K562 (cell line): ENCODE measurements around the gene CCT3. TPM values are rescaled to one million over a fixed set of nuclear protein-coding genes. Genes with fewer than 3 reads are reported as not detected.
A peak's percentile ranks its signal among the peaks of the same experiment; 100 is the strongest.
"Not testable (repeated sequence)": the region's sequence is repeated elsewhere in the genome, so short reads cannot be mapped to it uniquely, and the experiment has no call there.

Experiments used
- ATAC-seq: fragments of 200-7000 bp; cut with Tn5 transposase; 3 replicates; pipeline ENCODE4 v1.9.1; 2020; ENCODE audit warnings: moderate library complexity
- BruUV-seq: library from RNA; stranded (reverse); fragments of 400-500 nt; replicated peaks from 2 replicates; lab custom pipeline; 2021; lab: Mats Ljungman, UMichigan
- CTCF ChIA-PET: fragments of 300-600 bp; formaldehyde crosslinking; extraction: SDS; loops from one replicate; lab custom pipeline; 2021; ENCODE audit warnings: low intra/inter-chr PET ratio; lab: Yijun Ruan, JAX
- POLR2A ChIA-PET: fragments of 300-600, 350-650 bp; sonication (Branson Sonifier 250); formaldehyde crosslinking; extraction: SDS; loops from one replicate; lab custom pipeline; 2021; ENCODE audit warnings: antibody characterized with exemption, inconsistent platforms; lab: Yijun Ruan, JAX
- DNase-seq, 4 experiments: peaks; one replicate each; pipeline versions ENCODE4 v3.0.0 to v3.0.0-alpha.2; 2011 to 2018; ENCODE audit warnings: low spot score in 3 of 4, mixed read lengths in 3 of 4; ENCODE audit errors: extremely low read depth in 1 of 4
- FAIRE-seq: peaks from 2 replicates; lab custom pipeline; 2011; peaks lifted over from hg19 to GRCh38; lab: Jason Lieb, UNC
- H2AFZ ChIP-seq: 2 replicates; pipeline ENCODE4 v1.6.0; 2011; ENCODE audit warnings: low read depth, low read length, control low read depth, inconsistent platforms
- H3K27ac ChIP-seq: fragments of 200-600 bp; 3 replicates; pipeline ENCODE4 v1.8.0; 2011; ENCODE audit warnings: low read depth, mild to moderate bottlenecking, control low read depth, inconsistent platforms, low read length, moderate library complexity, mixed read lengths; ENCODE audit errors: extremely low read depth
- H3K27me3 ChIP-seq, 2 experiments: fragments of 300-600 bp in 1 of 2; 2 replicates in 1 of 2; 3 replicates in 1 of 2; pipeline versions ENCODE4 v1.6.0 to v1.8.0; 2011; ENCODE audit warnings: inconsistent platforms in 2 of 2, low read length in 2 of 2, mild to moderate bottlenecking in 1 of 2, mixed read lengths in 1 of 2, moderate library complexity in 1 of 2; ENCODE audit not compliant: control insufficient read depth in 2 of 2, insufficient read depth in 2 of 2
- H3K36me3 ChIP-seq: fragments of 300-600 bp; 3 replicates; pipeline ENCODE4 v1.8.0; 2011; ENCODE audit warnings: mild to moderate bottlenecking, low read length, inconsistent platforms; ENCODE audit not compliant: control insufficient read depth, insufficient read depth
- H3K4me1 ChIP-seq, 2 experiments: fragments of 200-600 bp in 1 of 2; replicated peaks in 1 of 2; 2 replicates in 1 of 2; 3 replicates in 1 of 2; pipeline versions ENCODE4 v1.5.1 to v1.8.0; 2011; ENCODE audit warnings: inconsistent platforms in 2 of 2, low read length in 2 of 2, mild to moderate bottlenecking in 1 of 2, mixed read lengths in 1 of 2, moderate library complexity in 1 of 2; ENCODE audit not compliant: control insufficient read depth in 2 of 2, insufficient read depth in 2 of 2
- H3K4me2 ChIP-seq: 2 replicates; pipeline ENCODE4 v1.6.1; 2011; ENCODE audit warnings: low read length, control low read depth, inconsistent platforms, mixed read lengths; ENCODE audit not compliant: insufficient read depth
- H3K4me3 ChIP-seq: fragments of 200-600 bp; sonication (generic), shearing (Covaris generic); 2 replicates; pipeline ENCODE4 v1.5.1; 2016; ENCODE audit warnings: control low read depth, inconsistent platforms
- H3K79me2 ChIP-seq: fragments of 200-600 bp; 3 replicates; pipeline ENCODE4 v1.8.0; 2011; ENCODE audit warnings: low read length, inconsistent platforms; ENCODE audit not compliant: control insufficient read depth, insufficient read depth
- H3K9ac ChIP-seq, 2 experiments: 2 replicates each; pipeline versions ENCODE4 v1.6.0 to v1.6.1; 2011; ENCODE audit warnings: low read depth in 2 of 2, low read length in 2 of 2, control low read depth in 1 of 2, inconsistent platforms in 1 of 2, mild to moderate bottlenecking in 1 of 2, mixed read lengths in 1 of 2; ENCODE audit not compliant: insufficient read depth in 1 of 2
- H3K9me1 ChIP-seq: one replicate; pipeline ENCODE4 v1.6.0; 2011; ENCODE audit warnings: inconsistent platforms, mild to moderate bottlenecking, low read length, moderate library complexity; ENCODE audit not compliant: control insufficient read depth, insufficient read depth
- H3K9me3 ChIP-seq: replicated peaks from 2 replicates; pipeline ENCODE4 v1.5.1; 2011; ENCODE audit warnings: low read depth, low read length, inconsistent platforms; ENCODE audit not compliant: control insufficient read depth, insufficient read depth
- H4K20me1 ChIP-seq: replicated peaks from 2 replicates; pipeline ENCODE4 v1.6.1; 2011; ENCODE audit warnings: low read length, inconsistent platforms, mixed read lengths; ENCODE audit not compliant: control insufficient read depth, insufficient read depth
- BACH1 ChIP-seq: fragments of 200-800 bp; sonication (Bioruptor generic); IDR thresholded peaks from 2 replicates; pipeline ENCODE4 v1.6.1; 2016; ENCODE audit warnings: missing genetic modification characterization, missing compliant biosample characterization
- KDM2B ChIP-seq: fragments of 250-450 bp; sonication (Bioruptor Pico); IDR thresholded peaks from 2 replicates; pipeline ENCODE4 v1.8.0; 2021; ENCODE audit warnings: mild to moderate bottlenecking, moderate library complexity
- SMARCB1 ChIP-seq: IDR thresholded peaks from 2 replicates; pipeline ENCODE4 v1.6.1; 2011; ENCODE audit warnings: improper control_type of control experiment, low read depth; ENCODE audit not compliant: insufficient read length
- WGBS: fragments of 100-300 bp; shearing (Covaris generic); methylation state at CpG from one replicate; pipeline ENCODE4 v1.1.6; 2016; ENCODE audit warnings: low coverage, mixed read lengths; ENCODE audit not compliant: insufficient coverage; ENCODE audit errors: missing lambda C conversion rate; 5-methylcytosine and 5-hydroxymethylcytosine counted together
- in situ Hi-C: fragments of 300-500 bp; cut with MboI; formaldehyde crosslinking; loops from 4 replicates; pipeline ENCODE4 v1.15.0; 2018; ENCODE audit warnings: inconsistent platforms, mixed read lengths
- intact Hi-C: fragments of 100-400 bp; cut with micrococcal nuclease; formaldehyde crosslinking; loops from 2 replicates; pipeline ENCODE4 v1.14.2; 2022
- polyA plus RNA-seq, 8 experiments: library from polyadenylated mRNA; depleted of rRNA in 4 of 8; stranded (reverse) in 5 of 8; unstranded in 3 of 8; fragments of >200 nt; fragmentation: Nextera tagmentation in 2 of 8; fragmentation: Illumina TruSeq in 1 of 8; extraction: Ambion mirVana in 2 of 8; extraction: Trizol in 1 of 8; gene quantifications; 2 replicates each; pipeline versions ENCODE4 v1.2.1 to v1.2.3, GENCODE V29; 2011 to 2014; ENCODE audit warnings: inconsistent platforms in 1 of 8, missing spikeins in 1 of 8
- total RNA-seq, 7 experiments: library from RNA; depleted of rRNA in 6 of 7; stranded (reverse); fragments of >200 nt in 6 of 7; fragmentation: Illumina TruSeq in 2 of 7; extraction: Trizol in 2 of 7; gene quantifications; 2 replicates each; pipeline versions ENCODE4 v1.2.1 to v1.2.3, GENCODE V29; 2011 to 2021; ENCODE audit warnings: low replicate concordance in 1 of 7

CCT3 gene
- total and polyA plus RNA-seq, 9 of the 15 experiments (the other 6 are each of a cell fraction or from before 2014, with no cell fraction given): 475 to 1,167 (median 610) TPM

- Histone ChIP-seq H3K4me1 (peaks cover 0 to 6% of the 10 kb centered on the region in 2 experiments; a peak in 2 of 5 replicates), H3K27ac (no peak overlapping the region), H3K9me1 (no peaks in the 10 kb centered on the region), H3K9me3 (no peaks in the 10 kb centered on the region), H3K27me3 (peaks cover 20 to 22% of the 10 kb centered on the region in 2 experiments), H3K79me2 (no peaks in the 10 kb centered on the region), H3K4me3 (no peak overlapping the region), H2AFZ (no peak overlapping the region), H4K20me1 (no peaks in the 10 kb centered on the region), H3K9ac (peak overlapping the region in 1 of 2 experiments; percentile 80; a peak in 1 of 4 replicates), H3K4me2 (peak overlapping the region; percentile 41; the same call in 1 of the 2 replicates), H3K36me3 (no peaks in the 10 kb centered on the region)
- ATAC-seq: no peak
- CTCF ChIA-PET: interaction anchor here (2.8 kb wide), 1 partner anchor 89 kb away, joined by 23 read pairs; no protein-coding TSS in a partner anchor
- POLR2A ChIA-PET: interaction anchor here (0.5 to 0.9 kb wide), 2 partner anchors 8 to 9 kb away, joined by 3 to 5 read pairs; no protein-coding TSS in a partner anchor
- in situ Hi-C loops: no loop called here
- intact Hi-C loops: no loop called here
- no TSS peak for BruUV-seq
- TF ChIP-seq KDM2B: no peak
- no peak for TF ChIP-seq SMARCB1
- no peak for TF ChIP-seq BACH1 (tag)
- 12% methylated on average over 6 of the region's 6 CpGs for WGBS
- DNase-seq: no peak
- no peak for FAIRE-seq
Observed at GRCh38 chr1:156356262-156356874, 18.3 kb upstream of the CCT3 start.

- FAIRE-seq, H3K9me1 ChIP-seq, DNase-seq, ATAC-seq, BruUV-seq, H3K4me3 ChIP-seq, intact Hi-C loops, H2AFZ ChIP-seq, H3K79me2 ChIP-seq, H3K9ac ChIP-seq, H3K4me1 ChIP-seq, CTCF ChIA-PET, H4K20me1 ChIP-seq, H3K9me3 ChIP-seq, H3K36me3 ChIP-seq, in situ Hi-C loops, H3K4me2 ChIP-seq, H3K27ac ChIP-seq: not testable (repeated sequence)
- POLR2A ChIA-PET: interaction anchor here (0.6 kb wide), 1 partner anchor 50 kb away, joined by 3 read pairs; no protein-coding TSS in a partner anchor
- 29% methylated on average over 11 of the region's 13 CpGs for WGBS
- H3K27me3 ChIP-seq: peaks cover 13 to 15% of the 10 kb centered on the region in 2 experiments; a peak in 4 of 5 replicates
Observed at GRCh38 chr1:156352481-156352880, 14.4 kb upstream of the CCT3 start.
